Pulmonary artery endothelial cell (primary cell): ENCODE measurements around the gene USP44. TPM values are rescaled to one million over a fixed set of nuclear protein-coding genes. Genes with fewer than 3 reads are reported as not detected.
"Not testable (repeated sequence)": the region's sequence is repeated elsewhere in the genome, so short reads cannot be mapped to it uniquely, and the experiment has no call there.

Experiments used
- DNase-seq: peaks from one replicate; pipeline ENCODE4 v3.0.0-alpha.2; 2011; ENCODE audit warnings: low read depth, low spot score
- total RNA-seq: library from RNA; depleted of rRNA; stranded (reverse); fragments of >200 nt; gene quantifications from 2 replicates; pipeline ENCODE4 v1.2.3, GENCODE V29; 2014

USP44 gene
- total RNA-seq, 1 donor from 2014 or later = 0.53 TPM

- no peak for DNase-seq
Measured at GRCh38 chr12:95511977-95512376, 39.3 kb downstream of the USP44 start.

GRCh38 chr12:95509300-95509699 is 42.0 kb downstream of the USP44 start:
- DNase-seq = no peak

- no peak for DNase-seq
Measured at GRCh38 chr12:95506707-95507523, 44.4 kb downstream of the USP44 start.

- DNase-seq = no peak
Measured at GRCh38 chr12:95505039-95505438, 46.2 kb downstream of the USP44 start.

GRCh38 chr12:95504140-95504539 is 47.1 kb downstream of the USP44 start:
- no peak for DNase-seq

- no peak for DNase-seq
Measured at GRCh38 chr12:95499772-95500171, 51.5 kb downstream of the USP44 start.

GRCh38 chr12:95498968-95499367 is 52.3 kb downstream of the USP44 start:
- DNase-seq = no peak

GRCh38 chr12:95497031-95497430 is 54.2 kb downstream of the USP44 start:
- DNase-seq = no peak

- DNase-seq = no peak
Measured at GRCh38 chr12:95495433-95495832, 55.8 kb downstream of the USP44 start.

- DNase-seq = no peak
Measured at GRCh38 chr12:95494888-95495287, 56.4 kb downstream of the USP44 start.

- no peak for DNase-seq
Measured at GRCh38 chr12:95492462-95492861, 58.8 kb downstream of the USP44 start.

GRCh38 chr12:95487024-95487423 is 64.3 kb downstream of the USP44 start:
- no peak for DNase-seq

GRCh38 chr12:95484524-95484923 is 66.8 kb downstream of the USP44 start:
- DNase-seq = no peak

GRCh38 chr12:95482564-95482963 is 68.7 kb downstream of the USP44 start:
- DNase-seq = not testable (repeated sequence)

GRCh38 chr12:95481888-95482287 is 69.4 kb downstream of the USP44 start:
- no peak for DNase-seq

GRCh38 chr12:95481072-95481471 is 70.2 kb downstream of the USP44 start:
- no peak for DNase-seq

- no peak for DNase-seq
Measured at GRCh38 chr12:95480230-95480629, 71.0 kb downstream of the USP44 start.

- DNase-seq = no peak
Measured at GRCh38 chr12:95474660-95474958, 76.7 kb downstream of the USP44 start.

GRCh38 chr12:95473884-95474659 is 77.2 kb downstream of the USP44 start, which contains the start of gene METAP2:
Gene METAP2 (plus strand): TSS chr12:95474152. CDS start chr12:95474180, 28 bp downstream.
- DNase-seq = peak; percentile 91

GRCh38 chr12:95473231-95473883 is 77.9 kb downstream of the USP44 start:
- no peak for DNase-seq

GRCh38 chr12:95470300-95470699 is 81.0 kb downstream of the USP44 start:
- no peak for DNase-seq
